ENCODE measurements around the gene CHST11. TPM values are rescaled to one million over a fixed set of nuclear protein-coding genes. Genes with fewer than 3 reads are reported as not detected.
A peak's percentile ranks its signal among the peaks of the same experiment; 100 is the strongest.

CHST11 gene
- total and polyA plus RNA-seq, 10 of the 15 experiments (the other 5 are each of a cell fraction or from before 2014, with no cell fraction given), result 1.9 to 38.1 (median 17.2) TPM

DNA sequence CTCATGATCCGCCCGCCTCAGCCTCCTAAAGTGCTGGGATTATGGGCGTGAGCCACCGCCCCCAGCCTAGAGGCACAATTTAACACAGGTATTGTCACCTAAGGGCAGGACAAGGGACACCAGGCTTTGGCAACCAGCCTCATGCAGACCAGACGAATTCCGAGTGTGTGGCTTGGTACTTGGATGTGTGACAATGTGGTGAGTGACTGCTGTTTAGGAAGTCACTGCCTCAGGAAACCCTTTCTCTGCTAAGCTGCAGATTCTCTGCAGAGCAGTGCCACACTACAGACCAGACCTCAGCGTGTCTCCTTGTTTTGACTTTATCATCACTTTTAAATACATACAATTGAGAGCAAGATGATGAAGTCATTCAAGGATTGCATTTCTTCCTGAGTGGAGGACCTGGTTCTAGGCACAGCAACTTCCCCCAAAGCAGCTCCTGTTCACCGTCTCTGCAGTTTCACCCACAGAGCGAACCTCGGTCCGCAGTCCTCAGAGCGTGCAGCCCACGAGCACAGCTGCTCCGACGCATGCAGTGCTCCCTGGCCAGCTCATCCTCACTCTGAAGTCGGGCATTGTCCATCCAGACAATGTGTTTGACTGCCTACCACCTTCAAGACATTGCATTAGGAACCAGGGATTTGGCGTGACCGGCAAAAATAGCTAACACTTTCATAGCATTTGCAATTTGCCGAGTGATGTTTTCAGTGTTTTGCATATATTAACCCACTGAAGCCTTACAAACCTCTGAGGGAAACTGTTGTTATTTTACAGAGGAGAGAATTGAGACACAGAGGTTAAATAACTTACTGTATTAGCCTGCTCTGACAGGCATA lies 235.2 kb downstream of the CHST11 start:
- peaks cover 45% of the 10 kb centered on the region for H3K4me1 ChIP-seq (ENCODE audit: control insufficient read depth, insufficient read depth, low read length)
- FAIRE-seq, result no peak
- TF ChIP-seq ZNF207 (IDR thresholded peaks at IDR 0.05; ENCODE audit: borderline replicate concordance) (no peak), EED (IDR thresholded peaks at IDR 0.05; ENCODE audit: low read depth) (peak; percentile 75), ZZZ3 (IDR thresholded peaks at IDR 0.05; ENCODE audit: control insufficient read depth, insufficient read length, low read depth) (no peak), NFXL1 (IDR thresholded peaks at IDR 0.05; ENCODE audit: borderline replicate concordance) (peak; percentile 90), FOXK2 (IDR thresholded peaks at IDR 0.05) (no peak), ZNF24 (IDR thresholded peaks at IDR 0.05) (peak; percentile 62; the same call in 1 of the 2 replicates), POLR2AphosphoS2 (IDR thresholded peaks at IDR 0.05; ENCODE audit: low read depth, low read length) (no peak), NR2C2 (IDR thresholded peaks at IDR 0.05; ENCODE audit: borderline replicate concordance, control insufficient read depth, insufficient read length, low read depth) (no peak), BCL11A (IDR thresholded peaks at IDR 0.05; ENCODE audit: low read depth, low read length) (0 out of 2 replicates have a peak, but pooled peaks have one; percentile 48), NR2C1 (IDR thresholded peaks at IDR 0.05) (no peak), TCF12 (IDR thresholded peaks at IDR 0.05; ENCODE audit: low read depth, low read length) (peak; percentile 63; the same call in 1 of the 2 replicates), DPF2 (IDR thresholded peaks at IDR 0.05) (0 out of 2 replicates have a peak, but pooled peaks have one; percentile 47), MTA2 (IDR thresholded peaks at IDR 0.05; ENCODE audit: low read depth) (0 out of 2 replicates have a peak, but pooled peaks have one; percentile 12), BHLHE40 (IDR thresholded peaks at IDR 0.05; ENCODE audit: borderline replicate concordance in 1 of 2, low read depth in 2 of 2, low read length in 1 of 2) (peak; percentile 36 to 63; a peak in 1 of 4 replicates), IKZF1 (conservative IDR thresholded peaks at IDR 0.05) (peak; percentile 45; the same call in 1 of the 2 replicates), POU2F2 (IDR thresholded peaks at IDR 0.05; ENCODE audit: borderline replicate concordance, low read depth, low read length) (peak; percentile 80; the same call in 2 of the 3 replicates)
- TF ChIP-seq, protein P1, sequence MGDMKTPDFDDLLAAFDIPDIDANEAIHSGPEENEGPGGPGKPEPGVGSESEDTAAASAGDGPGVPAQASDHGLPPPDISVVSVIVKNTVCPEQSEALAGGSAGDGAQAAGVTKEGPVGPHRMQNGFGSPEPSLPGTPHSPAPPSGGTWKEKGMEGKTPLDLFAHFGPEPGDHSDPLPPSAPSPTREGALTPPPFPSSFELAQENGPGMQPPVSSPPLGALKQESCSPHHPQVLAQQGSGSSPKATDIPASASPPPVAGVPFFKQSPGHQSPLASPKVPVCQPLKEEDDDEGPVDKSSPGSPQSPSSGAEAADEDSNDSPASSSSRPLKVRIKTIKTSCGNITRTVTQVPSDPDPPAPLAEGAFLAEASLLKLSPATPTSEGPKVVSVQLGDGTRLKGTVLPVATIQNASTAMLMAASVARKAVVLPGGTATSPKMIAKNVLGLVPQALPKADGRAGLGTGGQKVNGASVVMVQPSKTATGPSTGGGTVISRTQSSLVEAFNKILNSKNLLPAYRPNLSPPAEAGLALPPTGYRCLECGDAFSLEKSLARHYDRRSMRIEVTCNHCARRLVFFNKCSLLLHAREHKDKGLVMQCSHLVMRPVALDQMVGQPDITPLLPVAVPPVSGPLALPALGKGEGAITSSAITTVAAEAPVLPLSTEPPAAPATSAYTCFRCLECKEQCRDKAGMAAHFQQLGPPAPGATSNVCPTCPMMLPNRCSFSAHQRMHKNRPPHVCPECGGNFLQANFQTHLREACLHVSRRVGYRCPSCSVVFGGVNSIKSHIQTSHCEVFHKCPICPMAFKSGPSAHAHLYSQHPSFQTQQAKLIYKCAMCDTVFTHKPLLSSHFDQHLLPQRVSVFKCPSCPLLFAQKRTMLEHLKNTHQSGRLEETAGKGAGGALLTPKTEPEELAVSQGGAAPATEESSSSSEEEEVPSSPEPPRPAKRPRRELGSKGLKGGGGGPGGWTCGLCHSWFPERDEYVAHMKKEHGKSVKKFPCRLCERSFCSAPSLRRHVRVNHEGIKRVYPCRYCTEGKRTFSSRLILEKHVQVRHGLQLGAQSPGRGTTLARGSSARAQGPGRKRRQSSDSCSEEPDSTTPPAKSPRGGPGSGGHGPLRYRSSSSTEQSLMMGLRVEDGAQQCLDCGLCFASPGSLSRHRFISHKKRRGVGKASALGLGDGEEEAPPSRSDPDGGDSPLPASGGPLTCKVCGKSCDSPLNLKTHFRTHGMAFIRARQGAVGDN (IDR thresholded peaks at IDR 0.05), result 0 out of 2 replicates have a peak, but pooled peaks have one; percentile 30
- TF ChIP-seq, protein P2, sequence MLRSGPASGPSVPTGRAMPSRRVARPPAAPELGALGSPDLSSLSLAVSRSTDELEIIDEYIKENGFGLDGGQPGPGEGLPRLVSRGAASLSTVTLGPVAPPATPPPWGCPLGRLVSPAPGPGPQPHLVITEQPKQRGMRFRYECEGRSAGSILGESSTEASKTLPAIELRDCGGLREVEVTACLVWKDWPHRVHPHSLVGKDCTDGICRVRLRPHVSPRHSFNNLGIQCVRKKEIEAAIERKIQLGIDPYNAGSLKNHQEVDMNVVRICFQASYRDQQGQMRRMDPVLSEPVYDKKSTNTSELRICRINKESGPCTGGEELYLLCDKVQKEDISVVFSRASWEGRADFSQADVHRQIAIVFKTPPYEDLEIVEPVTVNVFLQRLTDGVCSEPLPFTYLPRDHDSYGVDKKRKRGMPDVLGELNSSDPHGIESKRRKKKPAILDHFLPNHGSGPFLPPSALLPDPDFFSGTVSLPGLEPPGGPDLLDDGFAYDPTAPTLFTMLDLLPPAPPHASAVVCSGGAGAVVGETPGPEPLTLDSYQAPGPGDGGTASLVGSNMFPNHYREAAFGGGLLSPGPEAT (IDR thresholded peaks at IDR 0.05; ENCODE audit: low read depth), result peak; percentile 19; the same call in 1 of the 2 replicates

More for the DNA sequence above, 235.2 kb downstream of the CHST11 start:
- WGBS (ENCODE audit: insufficient coverage, insufficient replicate concordance, low lambda C conversion rate, missing lambda C conversion rate), result 29% methylated on average over 19 of the region's 19 CpGs
- intact Hi-C loops (cut with micrococcal nuclease; ENCODE audit: unreplicated experiment), result no loop called here
- no peaks in the 10 kb centered on the region for H3K36me3 ChIP-seq (ENCODE audit: control insufficient read depth in 2 of 2, insufficient read depth in 2 of 2, low read length in 1 of 2)
- in situ Hi-C loops (cut with MboI), result no loop called here
- peaks cover 3% of the 10 kb centered on the region for H3K79me2 ChIP-seq (ENCODE audit: control insufficient read depth, insufficient read depth, low read length)
- H3K9ac ChIP-seq (ENCODE audit: control insufficient read depth, insufficient read depth, low read length), result peak overlapping the region; percentile 32; the same call in 1 of the 2 replicates
- H3K27me3 ChIP-seq (replicated peaks in 1 of 2; ENCODE audit: control insufficient read depth in 2 of 2, insufficient read depth in 2 of 2, low read length in 1 of 2), result no peaks in the 10 kb centered on the region
- CTCF ChIA-PET, result interaction anchor here (1.0 to 1.3 kb wide), 3 partner anchors 55 to 112 kb away, joined by 3 read pairs; no protein-coding TSS in a partner anchor
- peak overlapping the region; percentile 67 for H3K27ac ChIP-seq (ENCODE audit: control insufficient read depth, insufficient read depth)
- peak overlapping the region; percentile 78 for H3K4me2 ChIP-seq (ENCODE audit: control insufficient read depth, insufficient read depth)
- peaks cover 3% of the 10 kb centered on the region; the same call in 2 of the 3 replicates for H3K9me3 ChIP-seq (replicated peaks; ENCODE audit: control insufficient read depth, insufficient read depth, low read length)
- RAD21 ChIA-PET (ENCODE audit: unreplicated experiment), result interaction anchor here (0.5 to 5.8 kb wide), 7 partner anchors 9 to 314 kb away, joined by 3 to 38 read pairs (median 3); no protein-coding TSS in a partner anchor
- peak overlapping the region; percentile 39; the same call in 1 of the 2 replicates for H3K4me3 ChIP-seq
- H2AFZ ChIP-seq (ENCODE audit: control insufficient read depth, low read depth, low read length), result peak overlapping the region; percentile 2
- ATAC-seq (peak; percentile 59), DNase-seq (ENCODE audit: low read depth, low spot score) (peak; percentile 52)
- SMC1A ChIA-PET (ENCODE audit: uncharacterized antibody, unreplicated experiment), result interaction anchor here (0.6 to 5.4 kb wide), 9 partner anchors 8 to 297 kb away, joined by 3 to 47 read pairs (median 3); no protein-coding TSS in a partner anchor
- POLR2A ChIA-PET, result interaction anchor here (1.0 to 1.7 kb wide), 4 partner anchors 8 to 19 kb away, joined by 3 to 5 read pairs (median 4); no protein-coding TSS in a partner anchor
- no peaks in the 10 kb centered on the region for H4K20me1 ChIP-seq (ENCODE audit: control insufficient read depth, insufficient read depth)
- no TSS peak for BruUV-seq (replicated peaks)
